Glomerular visceral epithelial cell (primary cell): ENCODE measurements around the gene PRPH.
"Not testable (repeated sequence)": the region's sequence is repeated elsewhere in the genome, so short reads cannot be mapped to it uniquely, and the experiment has no call there.

Experiments used
- DNase-seq: peaks from one replicate; pipeline ENCODE4 v3.0.0-alpha.2; 2016; ENCODE audit errors: extremely low spot score

Gene PRPH

GRCh38 chr12:49298160-49298559 is 3.2 kb downstream of the PRPH start:
- no peak for DNase-seq

- no peak for DNase-seq
Observed at GRCh38 chr12:49301760-49302159, 6.8 kb downstream of the PRPH start.

GRCh38 chr12:49304161-49304560 is 9.2 kb downstream of the PRPH start:
- DNase-seq = no peak

GRCh38 chr12:49305762-49306510 is 11.0 kb downstream of the PRPH start:
- no peak for DNase-seq

GRCh38 chr12:49309386-49309785 is 14.4 kb downstream of the PRPH start:
- no peak for DNase-seq

- not testable (repeated sequence) for DNase-seq
Observed at GRCh38 chr12:49310451-49311000, 15.6 kb downstream of the PRPH start.

GRCh38 chr12:49314811-49315210 is 19.9 kb downstream of the PRPH start:
- no peak for DNase-seq

GRCh38 chr12:49317118-49317517 is 22.2 kb downstream of the PRPH start:
- DNase-seq = not testable (repeated sequence)

- not testable (repeated sequence) for DNase-seq
Observed at GRCh38 chr12:49320411-49321103, 25.6 kb downstream of the PRPH start.

- no peak for DNase-seq
Observed at GRCh38 chr12:49322367-49322707, 27.4 kb downstream of the PRPH start.

- DNase-seq = peak; percentile 97
Observed at GRCh38 chr12:49322708-49323523, 28.0 kb downstream of the PRPH start, which contains the start of gene TROAP. Gene TROAP, plus strand, starts transcription at chr12:49323255. Its CDS starts 354 bp downstream, at chr12:49323609.

GRCh38 chr12:49323524-49324097 is 28.7 kb downstream of the PRPH start:
- DNase-seq = no peak

- no peak for DNase-seq
Observed at GRCh38 chr12:49325606-49326005, 30.7 kb downstream of the PRPH start.

- DNase-seq = no peak
Observed at GRCh38 chr12:49327368-49327767, 32.4 kb downstream of the PRPH start.

- DNase-seq = no peak
Observed at GRCh38 chr12:49327887-49328286, 32.9 kb downstream of the PRPH start.

GRCh38 chr12:49328816-49329215 is 33.9 kb downstream of the PRPH start:
- no peak for DNase-seq

GRCh38 chr12:49330032-49330619 is 35.2 kb downstream of the PRPH start:
- no peak for DNase-seq

- no peak for DNase-seq
Observed at GRCh38 chr12:49330631-49331379, 35.9 kb downstream of the PRPH start.

GRCh38 chr12:49331380-49332222 is 36.7 kb downstream of the PRPH start:
- DNase-seq = peak; percentile 68

GRCh38 chr12:49332441-49332861 is 37.5 kb downstream of the PRPH start:
- no peak for DNase-seq
